GM19239 (cell line): ENCODE measurements around the gene ELOVL7.
"Not testable (repeated sequence)": the region's sequence is repeated elsewhere in the genome, so short reads cannot be mapped to it uniquely, and the experiment has no call there.

Experiments
- DNase-seq: peaks from one replicate; pipeline ENCODE4 v3.0.0; 2011; ENCODE audit warnings: low spot score; ENCODE audit not compliant: insufficient read length
- FAIRE-seq: peaks from 2 replicates; lab custom pipeline; 2011; peaks lifted over from hg19 to GRCh38; lab: Jason Lieb, UNC

Gene ELOVL7

DNA sequence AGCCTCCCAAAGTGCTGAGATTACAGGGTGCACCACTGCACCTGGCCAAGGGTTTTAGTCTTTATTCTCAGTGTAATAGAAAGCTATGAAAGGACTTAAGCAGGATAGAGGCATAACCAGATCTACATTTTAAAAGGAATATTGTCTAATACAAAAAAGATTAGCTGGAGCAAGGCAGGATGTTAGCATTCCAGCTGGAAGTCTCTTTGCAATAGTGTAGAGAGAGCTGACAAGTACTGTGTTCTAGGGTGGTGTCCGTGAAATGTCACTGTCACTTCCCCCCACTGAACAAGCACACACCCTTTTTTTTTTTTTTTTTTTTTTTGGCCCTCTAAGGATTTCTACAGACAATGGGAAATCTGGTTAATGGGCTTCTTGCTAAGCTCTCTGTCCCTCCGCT, 119.9 kb downstream of the ELOVL7 start:
- FAIRE-seq (no peak), DNase-seq (no peak)

DNA sequence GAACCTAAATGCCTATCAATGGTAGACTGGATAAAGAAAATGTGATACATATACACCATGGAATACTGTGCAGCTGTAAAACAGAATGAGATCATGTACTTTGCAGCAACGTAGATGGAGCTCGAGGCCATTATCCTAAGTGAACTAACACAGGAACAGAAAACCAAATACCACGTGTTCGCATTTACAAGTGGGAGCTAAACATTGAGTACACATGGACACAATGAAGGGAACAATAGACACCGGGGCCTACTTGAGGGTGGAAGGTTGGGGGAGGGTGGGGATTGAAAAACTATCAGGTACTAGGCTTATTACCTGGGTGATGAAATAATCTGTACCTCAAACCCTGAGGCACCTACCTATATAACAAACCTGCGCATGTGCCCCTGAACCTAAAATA, 121.7 kb downstream of the ELOVL7 start:
- FAIRE-seq (no peak), DNase-seq (no peak)

DNA sequence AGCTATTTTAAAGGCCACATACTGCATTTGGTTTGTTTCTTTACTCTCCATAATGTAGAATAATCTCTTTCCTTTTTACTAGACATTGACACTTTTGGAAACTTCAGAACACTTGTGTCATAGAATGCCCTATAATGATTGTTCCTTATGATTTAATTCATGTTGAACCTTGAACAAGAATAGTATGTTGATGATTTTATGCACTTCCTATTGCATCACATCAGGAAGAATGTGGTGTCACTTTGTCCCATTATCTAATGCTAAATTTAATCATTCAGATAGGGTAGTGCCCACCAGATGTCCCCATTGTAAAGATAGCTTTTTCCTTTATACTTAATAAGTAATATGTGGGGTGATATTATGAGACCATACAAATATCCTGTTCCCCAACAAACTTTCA, 124.7 kb downstream of the ELOVL7 start:
- DNase-seq (no peak), FAIRE-seq (no peak)

DNA sequence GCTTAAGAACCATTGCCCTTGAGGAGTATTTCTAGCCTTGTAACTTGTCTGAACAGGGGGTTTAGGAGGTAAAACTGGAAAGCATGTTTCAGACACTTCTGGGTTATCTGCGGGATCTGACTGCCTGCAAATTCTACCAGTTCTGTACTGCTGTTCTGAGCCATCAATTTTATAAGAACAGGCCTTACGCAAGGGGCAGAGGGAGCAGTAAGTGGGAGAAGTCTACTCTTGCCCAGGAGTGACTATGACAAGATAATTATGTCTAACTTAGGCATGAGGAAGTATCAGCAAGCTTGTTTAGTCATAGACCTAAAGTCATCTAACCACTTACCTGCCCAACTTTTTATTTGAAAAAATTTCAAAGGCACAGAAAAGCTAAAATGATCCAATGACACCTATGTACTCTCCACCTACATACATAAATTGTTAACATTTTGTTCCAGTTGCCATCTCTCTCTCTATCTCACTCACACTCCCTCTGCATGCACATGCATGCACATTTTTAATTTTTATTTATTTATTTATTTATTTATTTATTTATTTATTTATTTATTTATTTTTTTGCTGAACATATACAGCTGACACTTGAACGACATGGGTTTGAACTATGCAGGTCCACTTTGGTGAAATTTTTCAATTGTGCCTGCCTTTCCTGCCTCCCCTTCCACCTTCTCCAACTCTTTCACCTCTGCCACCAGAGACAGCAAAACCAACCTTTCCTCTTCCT, 125.7 kb downstream of the ELOVL7 start:
- no peak for DNase-seq
- no peak for FAIRE-seq

DNA sequence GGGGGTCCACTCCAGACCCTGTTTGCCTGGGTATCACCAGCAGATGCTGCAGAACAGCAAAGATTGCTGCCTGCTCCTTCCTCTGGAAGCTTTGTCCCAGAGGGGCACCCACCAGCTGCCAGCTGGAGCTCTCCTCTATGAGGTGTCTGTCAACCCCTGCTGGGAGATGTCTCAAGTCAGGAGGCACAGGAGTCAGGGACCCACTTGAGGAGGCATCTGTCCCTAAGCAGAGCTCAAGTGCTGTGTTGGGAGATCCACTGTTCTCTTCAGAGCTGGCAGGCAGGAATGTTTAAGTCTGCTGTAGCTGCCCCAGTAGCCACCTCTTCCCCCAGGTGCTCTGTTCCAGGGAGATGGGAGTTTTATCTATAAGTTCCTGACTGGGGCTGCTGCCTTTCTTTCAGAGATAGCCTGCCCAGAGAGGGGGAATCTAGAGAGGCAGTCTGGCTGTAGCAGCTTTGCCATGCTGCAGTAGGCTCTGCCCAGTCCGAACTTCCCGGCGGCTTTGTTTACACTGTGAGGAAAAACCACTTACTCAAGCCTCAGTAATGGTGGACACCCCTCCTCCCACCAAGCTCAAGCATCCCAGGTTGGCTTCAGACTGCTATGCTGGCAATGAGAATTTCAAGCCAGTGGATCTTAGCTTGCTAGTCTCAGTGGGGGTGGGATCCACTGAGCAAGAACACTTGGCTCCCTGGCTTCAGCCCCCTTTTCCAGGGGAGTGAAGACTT, 128.7 kb downstream of the ELOVL7 start:
- FAIRE-seq, DNase-seq: not testable (repeated sequence)

DNA sequence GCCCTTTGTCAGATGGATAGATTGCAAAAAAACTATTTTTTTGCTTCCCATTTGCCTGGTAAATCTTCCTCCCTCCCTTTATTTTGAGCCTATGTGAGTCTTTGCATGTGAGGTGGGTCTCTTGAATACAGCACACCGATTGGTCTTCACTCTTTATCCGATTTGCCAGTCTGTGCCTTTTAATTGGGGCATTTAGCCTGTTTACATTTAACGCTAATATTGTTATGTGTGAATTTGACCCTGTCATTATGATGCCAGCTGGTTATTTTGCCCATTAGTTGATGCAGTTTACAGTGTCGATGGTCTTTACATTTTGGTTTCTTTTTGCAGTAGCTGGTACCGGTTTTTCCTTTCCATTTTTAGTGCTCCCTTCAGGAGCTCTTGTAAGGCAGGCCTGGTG, 131.1 kb downstream of the ELOVL7 start:
- FAIRE-seq (no peak), DNase-seq (no peak)

DNA sequence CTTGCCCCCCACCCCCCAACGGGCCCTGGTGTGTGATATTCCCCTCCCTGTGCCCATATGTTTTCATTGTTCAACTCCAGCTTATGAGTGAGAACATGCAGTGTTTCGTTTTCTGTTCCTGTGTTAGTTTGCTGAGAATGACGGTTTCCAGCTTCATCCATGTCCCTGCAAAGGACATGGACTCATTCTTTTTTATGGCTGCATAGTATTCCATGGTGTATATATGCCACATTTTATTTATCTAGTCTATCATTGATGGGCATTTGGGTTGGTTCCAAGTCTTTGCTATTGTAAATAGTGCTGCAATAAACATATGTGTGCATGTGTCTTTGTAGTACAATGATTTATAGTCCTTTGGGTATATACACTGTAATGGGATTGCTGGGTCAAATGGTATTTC, 132.2 kb downstream of the ELOVL7 start:
- not testable (repeated sequence) for FAIRE-seq, DNase-seq

DNA sequence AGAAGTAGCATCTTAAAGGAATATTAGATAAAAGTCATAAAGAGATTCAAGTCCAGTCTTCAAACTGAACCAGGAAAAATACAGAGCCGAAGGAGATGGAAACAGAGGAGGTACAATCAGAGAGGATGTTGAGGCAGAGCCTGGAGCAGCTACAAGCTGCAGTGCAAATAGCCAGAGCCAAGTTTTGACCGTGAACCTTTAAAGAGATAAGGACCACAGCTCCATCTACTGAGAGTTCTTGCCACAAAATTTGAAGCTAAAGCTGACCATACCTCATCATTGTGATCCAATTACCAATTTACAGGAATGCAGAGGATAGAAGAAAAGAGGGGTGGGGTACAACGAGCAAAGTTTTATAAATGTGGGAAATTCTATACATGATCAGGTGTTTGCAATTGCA, 133.7 kb downstream of the ELOVL7 start:
- DNase-seq, result no peak
- no peak for FAIRE-seq

DNA sequence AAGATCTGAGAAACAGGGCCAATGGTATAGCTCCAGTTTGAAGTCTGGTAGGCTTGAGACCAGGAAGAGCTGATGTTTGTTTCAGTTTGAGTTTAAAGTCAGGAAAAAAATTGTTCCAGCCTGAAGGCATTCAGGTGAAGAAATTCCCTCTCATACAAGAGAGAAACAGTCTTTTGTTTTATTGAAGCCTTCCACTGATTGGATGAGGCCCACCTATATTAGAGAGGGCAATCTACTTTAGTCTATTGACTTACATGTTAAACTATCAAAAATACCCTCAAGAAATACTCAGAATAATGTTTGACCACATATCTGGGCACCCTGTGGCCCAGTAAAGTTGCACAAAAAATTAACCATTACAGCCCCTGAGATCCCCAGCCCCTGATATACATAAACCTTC, 138.9 kb downstream of the ELOVL7 start:
- DNase-seq (no peak), FAIRE-seq (no peak)

DNA sequence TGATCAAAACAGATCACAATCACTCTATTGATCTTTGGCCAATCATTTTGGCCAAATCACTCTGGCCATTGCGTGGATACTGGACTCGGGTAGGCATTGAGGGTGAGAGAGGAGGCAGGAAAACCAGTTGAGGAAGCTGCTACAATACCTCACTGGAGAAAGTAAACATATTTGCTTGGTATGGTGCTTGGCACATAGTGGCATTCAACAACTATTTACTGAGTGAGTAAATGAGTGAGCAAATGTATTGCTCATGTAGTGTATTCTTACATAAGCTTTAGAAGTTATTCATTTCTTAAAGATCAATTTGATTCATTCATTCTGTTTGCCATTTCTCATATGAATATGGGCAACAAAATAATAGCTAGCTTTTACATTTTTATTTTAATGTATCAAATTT, 140.1 kb downstream of the ELOVL7 start:
- DNase-seq (no peak), FAIRE-seq (no peak)
